ENCODE measurements around the gene PLXNB1. TPM values are rescaled to one million over a fixed set of nuclear protein-coding genes. Genes with fewer than 3 reads are reported as not detected.
A peak's percentile ranks its signal among the peaks of the same experiment; 100 is the strongest.

PLXNB1 gene
- total RNA-seq, 1 experiment from 2014 or later = 149 TPM

GRCh38 chr3:48428088-48428571 is 1.8 kb downstream of the PLXNB1 start:
- DNase-seq = no peak
- Histone ChIP-seq H3K4me1 (peaks cover 54% of the 10 kb centered on the region), H3K36me3 (ENCODE audit: control insufficient read depth, insufficient read depth, low read length) (peaks cover 8% of the 10 kb centered on the region), H3K9me3 (no peaks in the 10 kb centered on the region), H3K4me3 (ENCODE audit: low read depth, low read length) (peak overlapping the region; percentile 84), H3K27me3 (replicated peaks; ENCODE audit: control insufficient read depth, insufficient read depth, low read length) (no peaks in the 10 kb centered on the region)
- Mint-ChIP-seq H3K4me1 (ENCODE audit: low read depth, unreplicated experiment) (peaks cover 52% of the 10 kb centered on the region), H3K27me3 (ENCODE audit: insufficient read depth, unreplicated experiment) (no peaks in the 10 kb centered on the region), H3K27ac (ENCODE audit: unreplicated experiment) (peak overlapping the region; percentile 82), H3K36me3 (ENCODE audit: insufficient read depth, unreplicated experiment) (peaks cover 73% of the 10 kb centered on the region), H3K9me3 (ENCODE audit: unreplicated experiment) (no peaks in the 10 kb centered on the region), H3K4me3 (ENCODE audit: unreplicated experiment) (peak overlapping the region; percentile 98)
- CTCF ChIA-PET = interaction anchor here (1.0 to 1.9 kb wide), 2 partner anchors 28 to 130 kb away, joined by 3 to 15 read pairs; no protein-coding TSS in a partner anchor
- intact Hi-C loops (cut with micrococcal nuclease; ENCODE audit: unreplicated experiment) = no loop called here
- POLR2A ChIA-PET = interaction anchor here (1.4 to 2.8 kb wide), 2 partner anchors 12 to 18 kb away, joined by 4 to 12 read pairs; partner anchors contain the start of genes ATRIP, CCDC51 and TMA7
- BruUV-seq (replicated peaks) = TSS peak; percentile 1
- TF ChIP-seq, protein P1, sequence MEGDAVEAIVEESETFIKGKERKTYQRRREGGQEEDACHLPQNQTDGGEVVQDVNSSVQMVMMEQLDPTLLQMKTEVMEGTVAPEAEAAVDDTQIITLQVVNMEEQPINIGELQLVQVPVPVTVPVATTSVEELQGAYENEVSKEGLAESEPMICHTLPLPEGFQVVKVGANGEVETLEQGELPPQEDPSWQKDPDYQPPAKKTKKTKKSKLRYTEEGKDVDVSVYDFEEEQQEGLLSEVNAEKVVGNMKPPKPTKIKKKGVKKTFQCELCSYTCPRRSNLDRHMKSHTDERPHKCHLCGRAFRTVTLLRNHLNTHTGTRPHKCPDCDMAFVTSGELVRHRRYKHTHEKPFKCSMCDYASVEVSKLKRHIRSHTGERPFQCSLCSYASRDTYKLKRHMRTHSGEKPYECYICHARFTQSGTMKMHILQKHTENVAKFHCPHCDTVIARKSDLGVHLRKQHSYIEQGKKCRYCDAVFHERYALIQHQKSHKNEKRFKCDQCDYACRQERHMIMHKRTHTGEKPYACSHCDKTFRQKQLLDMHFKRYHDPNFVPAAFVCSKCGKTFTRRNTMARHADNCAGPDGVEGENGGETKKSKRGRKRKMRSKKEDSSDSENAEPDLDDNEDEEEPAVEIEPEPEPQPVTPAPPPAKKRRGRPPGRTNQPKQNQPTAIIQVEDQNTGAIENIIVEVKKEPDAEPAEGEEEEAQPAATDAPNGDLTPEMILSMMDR (IDR thresholded peaks at IDR 0.05; ENCODE audit: insufficient read depth in 1 of 2, low read depth in 1 of 2, low read length in 1 of 2, severe bottlenecking in 1 of 2, unreplicated experiment in 1 of 2) = no peak

- intact Hi-C loops (cut with micrococcal nuclease; ENCODE audit: unreplicated experiment) = no loop called here
- no peaks in the 10 kb centered on the region for H3K27me3 ChIP-seq (replicated peaks; ENCODE audit: control insufficient read depth, insufficient read depth, low read length)
- H3K36me3 ChIP-seq (ENCODE audit: control insufficient read depth, insufficient read depth, low read length) = peaks cover 6% of the 10 kb centered on the region
- TF ChIP-seq, protein P1 (IDR thresholded peaks at IDR 0.05; ENCODE audit: insufficient read depth in 1 of 2, low read depth in 1 of 2, low read length in 1 of 2, severe bottlenecking in 1 of 2, unreplicated experiment in 1 of 2) = no peak
- POLR2A ChIA-PET = no interaction called here
- H3K4me1 Mint-ChIP-seq (ENCODE audit: low read depth, unreplicated experiment) = peaks cover 57% of the 10 kb centered on the region
- no peaks in the 10 kb centered on the region for H3K9me3 ChIP-seq
- peaks cover 49% of the 10 kb centered on the region for H3K4me1 ChIP-seq
- no peak for DNase-seq
- no TSS peak for BruUV-seq (replicated peaks)
- H3K4me3 Mint-ChIP-seq (ENCODE audit: unreplicated experiment) = peak overlapping the region; percentile 98
- peak overlapping the region; percentile 82 for H3K27ac Mint-ChIP-seq (ENCODE audit: unreplicated experiment)
- no peaks in the 10 kb centered on the region for H3K9me3 Mint-ChIP-seq (ENCODE audit: unreplicated experiment)
- peak overlapping the region; percentile 84; the same call in 1 of the 2 replicates for H3K4me3 ChIP-seq (ENCODE audit: low read depth, low read length)
- H3K36me3 Mint-ChIP-seq (ENCODE audit: insufficient read depth, unreplicated experiment) = peaks cover 72% of the 10 kb centered on the region
- CTCF ChIA-PET = interaction anchor here (0.6 kb wide), 1 partner anchor 20 kb away, joined by 3 read pairs; no protein-coding TSS in a partner anchor
- H3K27me3 Mint-ChIP-seq (ENCODE audit: insufficient read depth, unreplicated experiment) = no peaks in the 10 kb centered on the region
Observed at GRCh38 chr3:48427630-48427962, 2.3 kb downstream of the PLXNB1 start.

- TF ChIP-seq, protein P1 (IDR thresholded peaks at IDR 0.05; ENCODE audit: insufficient read depth in 1 of 2, low read depth in 1 of 2, low read length in 1 of 2, severe bottlenecking in 1 of 2, unreplicated experiment in 1 of 2) = no peak
- CTCF ChIA-PET = interaction anchor here (0.6 to 1.2 kb wide), 2 partner anchors 9 to 19 kb away, joined by 3 to 4 read pairs; no protein-coding TSS in a partner anchor
- H3K9me3 Mint-ChIP-seq (ENCODE audit: unreplicated experiment) = no peaks in the 10 kb centered on the region
- no peak for DNase-seq
- H3K36me3 ChIP-seq (ENCODE audit: control insufficient read depth, insufficient read depth, low read length) = peaks cover 6% of the 10 kb centered on the region
- H3K27me3 ChIP-seq (replicated peaks; ENCODE audit: control insufficient read depth, insufficient read depth, low read length) = no peaks in the 10 kb centered on the region
- peaks cover 44% of the 10 kb centered on the region for H3K4me1 ChIP-seq
- intact Hi-C loops (cut with micrococcal nuclease; ENCODE audit: unreplicated experiment) = no loop called here
- no peaks in the 10 kb centered on the region for H3K27me3 Mint-ChIP-seq (ENCODE audit: insufficient read depth, unreplicated experiment)
- BruUV-seq (replicated peaks) = no TSS peak
- H3K4me3 Mint-ChIP-seq (ENCODE audit: unreplicated experiment) = peak overlapping the region; percentile 98
- peak overlapping the region; percentile 82 for H3K27ac Mint-ChIP-seq (ENCODE audit: unreplicated experiment)
- peaks cover 53% of the 10 kb centered on the region for H3K4me1 Mint-ChIP-seq (ENCODE audit: low read depth, unreplicated experiment)
- peaks cover 67% of the 10 kb centered on the region for H3K36me3 Mint-ChIP-seq (ENCODE audit: insufficient read depth, unreplicated experiment)
- peak overlapping the region; percentile 84; the same call in 1 of the 2 replicates for H3K4me3 ChIP-seq (ENCODE audit: low read depth, low read length)
- no peaks in the 10 kb centered on the region for H3K9me3 ChIP-seq
- POLR2A ChIA-PET = no interaction called here
Observed at GRCh38 chr3:48426944-48427629, 2.8 kb downstream of the PLXNB1 start.
